ENCODE data around the gene PCNX3. TPM values are rescaled to one million over a fixed set of nuclear protein-coding genes. Genes with fewer than 3 reads are reported as not detected.

PCNX3 gene
- total RNA-seq, 2 donors from 2014 or later = 21.8 to 56.7 TPM

DNA sequence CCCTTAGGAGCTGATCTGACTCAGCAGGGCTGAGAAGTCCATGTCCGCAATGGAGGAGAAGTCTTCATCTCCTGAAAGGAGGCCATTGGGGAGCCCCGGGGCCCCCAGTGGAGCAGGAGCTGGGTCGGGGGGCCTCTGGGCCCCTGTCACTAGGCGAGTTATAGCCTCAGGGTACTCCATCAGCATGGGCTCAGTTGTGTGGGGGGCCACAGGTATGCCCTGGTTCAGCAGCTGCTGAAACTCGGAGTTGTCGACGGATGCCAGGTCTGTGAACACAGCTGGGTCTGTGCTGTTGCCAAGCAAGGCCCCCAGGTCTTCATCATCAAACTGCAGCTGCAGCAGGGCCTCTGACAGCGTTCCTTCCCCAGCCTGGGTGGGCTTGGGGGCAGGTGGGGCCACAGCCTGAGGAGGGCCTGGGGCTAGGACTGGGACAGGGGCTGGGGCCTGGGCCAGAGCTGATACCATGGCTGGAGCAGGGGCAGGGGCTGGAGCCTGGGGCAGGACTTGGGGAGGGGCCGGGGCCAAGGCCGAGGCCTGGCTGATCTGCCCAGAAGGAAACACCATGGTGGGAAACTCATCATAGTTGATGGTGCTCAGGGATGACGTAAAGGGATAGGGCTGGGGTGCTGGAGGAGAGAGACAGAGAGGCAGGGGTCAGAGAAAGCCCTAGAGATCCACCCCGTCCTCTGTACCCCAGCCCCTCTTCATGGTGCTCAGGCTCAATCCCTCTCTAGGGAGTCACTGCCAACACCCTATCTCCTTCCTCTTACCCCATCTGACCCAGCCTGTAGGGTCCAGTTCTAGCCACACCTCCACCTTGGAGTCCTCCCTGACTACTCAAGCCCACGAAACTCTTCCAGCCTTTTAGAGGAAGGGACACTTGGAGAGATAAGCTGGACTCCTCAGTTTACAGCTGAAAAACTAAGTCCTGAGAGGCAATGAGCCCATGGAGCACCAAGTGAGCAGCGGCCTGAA, 39.1 kb downstream of the PCNX3 start:
- no peaks in the 10 kb centered on the region for H3K27me3 ChIP-seq
- DNase-seq (peak in 1 of 4 donors; percentile 13), ATAC-seq (no peak)
- peaks cover 3 to 40% of the 10 kb centered on the region in 2 donors for H3K36me3 ChIP-seq (replicated peaks in 1 of 2; ENCODE audit: insufficient read depth in 1 of 2, low read depth in 2 of 2)
- TF ChIP-seq, protein P1, sequence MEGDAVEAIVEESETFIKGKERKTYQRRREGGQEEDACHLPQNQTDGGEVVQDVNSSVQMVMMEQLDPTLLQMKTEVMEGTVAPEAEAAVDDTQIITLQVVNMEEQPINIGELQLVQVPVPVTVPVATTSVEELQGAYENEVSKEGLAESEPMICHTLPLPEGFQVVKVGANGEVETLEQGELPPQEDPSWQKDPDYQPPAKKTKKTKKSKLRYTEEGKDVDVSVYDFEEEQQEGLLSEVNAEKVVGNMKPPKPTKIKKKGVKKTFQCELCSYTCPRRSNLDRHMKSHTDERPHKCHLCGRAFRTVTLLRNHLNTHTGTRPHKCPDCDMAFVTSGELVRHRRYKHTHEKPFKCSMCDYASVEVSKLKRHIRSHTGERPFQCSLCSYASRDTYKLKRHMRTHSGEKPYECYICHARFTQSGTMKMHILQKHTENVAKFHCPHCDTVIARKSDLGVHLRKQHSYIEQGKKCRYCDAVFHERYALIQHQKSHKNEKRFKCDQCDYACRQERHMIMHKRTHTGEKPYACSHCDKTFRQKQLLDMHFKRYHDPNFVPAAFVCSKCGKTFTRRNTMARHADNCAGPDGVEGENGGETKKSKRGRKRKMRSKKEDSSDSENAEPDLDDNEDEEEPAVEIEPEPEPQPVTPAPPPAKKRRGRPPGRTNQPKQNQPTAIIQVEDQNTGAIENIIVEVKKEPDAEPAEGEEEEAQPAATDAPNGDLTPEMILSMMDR (IDR thresholded peaks at IDR 0.05) = no peak
- TF ChIP-seq POLR2A (IDR thresholded peaks at IDR 0.05) = no peak
- intact Hi-C loops (cut with DNase I) = no loop called here
- peaks cover 35% of the 10 kb centered on the region for H3K4me1 ChIP-seq
- 76 to 93% methylated on average over 13 of the region's 14 CpGs for WGBS, 2 donors
- peak overlapping the region in 1 of 4 donors; percentile 97 for H3K27ac ChIP-seq
- H3K9me3 ChIP-seq = no peaks in the 10 kb centered on the region
- H3K4me3 ChIP-seq = no peak overlapping the region

DNA sequence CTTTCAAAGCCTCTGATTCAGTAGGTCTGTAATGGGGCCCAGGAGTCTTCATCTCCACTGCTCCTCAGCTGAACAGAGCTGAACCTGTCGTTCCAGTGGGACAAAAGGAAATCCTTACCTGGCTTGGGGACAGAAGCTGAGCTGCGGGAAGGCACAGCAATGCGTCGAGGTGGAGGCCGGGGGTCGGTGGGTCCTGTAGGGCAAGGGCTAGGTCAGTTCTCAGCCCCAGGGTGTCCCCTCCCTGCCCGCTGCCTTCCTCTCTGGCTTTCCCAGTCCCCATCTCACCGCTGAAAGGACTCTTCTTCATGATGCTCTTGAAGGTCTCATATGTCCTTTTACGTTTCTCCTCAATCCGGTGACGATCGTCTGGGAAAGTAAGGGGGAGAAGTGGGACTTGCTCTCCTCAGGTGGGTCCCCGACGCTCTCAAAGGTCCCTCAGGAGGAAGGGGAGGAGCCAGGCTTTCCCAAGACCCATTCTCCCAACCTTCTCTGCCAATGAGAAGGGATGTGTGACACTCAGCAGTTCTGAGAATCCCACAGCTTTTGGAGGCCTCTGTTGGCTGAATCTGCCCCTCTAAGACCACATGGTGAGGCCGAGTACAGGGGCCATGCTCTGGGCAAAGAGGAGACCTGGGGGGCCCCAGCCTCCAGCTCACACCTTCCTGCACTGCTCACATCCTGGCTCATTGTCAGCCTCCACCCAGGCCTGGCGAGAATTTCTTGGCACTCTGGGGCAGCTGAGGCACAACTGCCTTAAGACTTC, 40.2 kb downstream of the PCNX3 start:
- TF ChIP-seq POLR2A (IDR thresholded peaks at IDR 0.05) = no peak
- TF ChIP-seq, protein P1 (IDR thresholded peaks at IDR 0.05) = no peak
- WGBS, 2 donors = 87 to 88% methylated on average over 16 of the region's 16 CpGs
- no peak overlapping the region for H3K4me3 ChIP-seq
- intact Hi-C loops (cut with DNase I) = no loop called here
- H3K36me3 ChIP-seq (replicated peaks in 1 of 2; ENCODE audit: insufficient read depth in 1 of 2, low read depth in 2 of 2) = peaks cover 10 to 44% of the 10 kb centered on the region in 2 donors
- no peak overlapping the region for H3K27ac ChIP-seq
- peak in 1 of 4 donors; percentile 4 for DNase-seq
- no peaks in the 10 kb centered on the region for H3K9me3 ChIP-seq
- no peaks in the 10 kb centered on the region for H3K27me3 ChIP-seq
- ATAC-seq = no peak
- peaks cover 35% of the 10 kb centered on the region for H3K4me1 ChIP-seq

DNA sequence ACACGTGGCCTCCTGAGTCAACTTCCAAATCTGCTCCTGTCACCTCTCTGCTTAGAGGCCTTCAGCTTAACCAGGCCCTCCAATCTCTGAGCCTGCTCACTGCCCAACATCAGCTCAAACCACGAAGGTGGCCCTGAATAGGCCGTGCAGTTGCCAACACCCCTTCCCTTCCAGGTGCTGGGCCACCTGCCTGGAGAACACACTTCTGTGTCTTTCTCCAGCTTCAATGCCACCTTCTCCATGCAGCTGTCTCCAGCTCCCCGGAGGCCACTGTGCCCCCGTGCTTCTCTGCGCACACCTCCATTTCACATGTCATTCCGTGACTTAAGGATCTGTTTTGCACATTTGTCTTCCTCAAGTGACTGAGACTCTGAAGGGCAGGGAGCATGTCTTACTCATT, 41.9 kb downstream of the PCNX3 start:
- 81 to 89% methylated on average over 7 of the region's 7 CpGs for WGBS, 2 donors
- ATAC-seq (no peak), DNase-seq (no peak)
- H3K27me3 ChIP-seq = no peaks in the 10 kb centered on the region
- H3K4me3 ChIP-seq = no peak overlapping the region
- peaks cover 10 to 44% of the 10 kb centered on the region in 2 donors for H3K36me3 ChIP-seq (replicated peaks in 1 of 2; ENCODE audit: insufficient read depth in 1 of 2, low read depth in 2 of 2)
- no peak for TF ChIP-seq POLR2A (IDR thresholded peaks at IDR 0.05)
- TF ChIP-seq, protein P1 (IDR thresholded peaks at IDR 0.05) = no peak
- no peaks in the 10 kb centered on the region for H3K9me3 ChIP-seq
- H3K27ac ChIP-seq = no peak overlapping the region
- intact Hi-C loops (cut with DNase I) = no loop called here
- H3K4me1 ChIP-seq = peaks cover 36% of the 10 kb centered on the region

DNA sequence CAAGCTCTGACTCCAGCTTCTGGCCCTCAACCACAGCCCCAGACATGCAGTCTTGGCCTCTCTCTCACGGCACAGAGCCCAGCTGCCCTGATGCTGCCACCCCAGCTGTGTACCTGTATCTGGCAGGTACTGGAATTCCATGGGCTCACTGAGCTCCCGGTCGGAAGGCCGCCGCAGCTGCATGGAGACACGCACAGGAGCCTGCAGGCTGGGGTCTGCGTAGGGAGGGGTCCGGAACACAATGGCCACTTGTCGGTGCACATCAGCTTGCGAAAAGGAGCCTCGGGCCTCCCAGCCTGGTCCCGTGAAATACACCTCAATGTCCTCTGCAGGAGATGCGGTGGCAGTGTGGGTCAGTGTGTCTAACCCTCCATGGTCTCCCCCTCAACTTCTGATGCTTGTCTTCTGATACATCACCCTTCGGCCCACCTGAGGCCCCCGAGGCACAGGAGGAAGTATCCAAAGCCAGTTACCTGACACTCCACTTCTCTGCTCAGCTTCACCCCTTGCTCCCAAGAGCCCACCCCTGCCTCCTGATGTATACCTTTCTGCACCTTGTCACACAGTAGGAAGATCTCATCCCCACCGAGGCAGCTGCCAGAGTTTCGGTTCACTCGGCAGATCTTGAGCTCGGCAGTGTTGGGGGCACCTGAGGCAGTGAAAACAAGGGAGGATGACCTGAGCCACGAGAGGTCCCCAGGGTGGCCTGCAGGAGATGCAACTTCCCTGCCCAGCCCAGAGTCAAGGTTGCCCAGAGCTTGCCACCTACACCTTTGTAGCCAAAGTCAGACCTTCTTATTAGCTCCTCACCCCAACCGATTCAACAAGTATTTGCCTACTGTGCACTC, 42.8 kb downstream of the PCNX3 start:
- intact Hi-C loops (cut with DNase I) = no loop called here
- ATAC-seq (no peak), DNase-seq (peak in 1 of 4 donors; percentile 8)
- Histone ChIP-seq H3K27ac (no peak overlapping the region), H3K4me3 (no peak overlapping the region), H3K9me3 (no peaks in the 10 kb centered on the region), H3K36me3 (replicated peaks in 1 of 2; ENCODE audit: insufficient read depth in 1 of 2, low read depth in 2 of 2) (peaks cover 10 to 44% of the 10 kb centered on the region in 2 donors), H3K4me1 (peaks cover 29% of the 10 kb centered on the region), H3K27me3 (no peaks in the 10 kb centered on the region)
- WGBS, 2 donors = 91 to 92% methylated on average over 20 to 21 of the region's 21 CpGs
- TF ChIP-seq, protein P1 (IDR thresholded peaks at IDR 0.05) = no peak
- no peak for TF ChIP-seq POLR2A (IDR thresholded peaks at IDR 0.05)

Data from body of pancreas (tissue), 4 donors.